Erythroblast (primary cell): Measurements from ENCODE around the gene LECT2.

ENCODE experiments used
- GATA1 ChIP-seq: IDR thresholded peaks from 2 replicates; pipeline ENCODE4 v1.6.1; 2011; ENCODE audit warnings: low read depth, mild to moderate bottlenecking, control low read depth, low read length, moderate library complexity
- POLR2A ChIP-seq: IDR thresholded peaks from 2 replicates; pipeline ENCODE4 v1.6.1; 2011; ENCODE audit warnings: mild to moderate bottlenecking, low read length

DNA sequence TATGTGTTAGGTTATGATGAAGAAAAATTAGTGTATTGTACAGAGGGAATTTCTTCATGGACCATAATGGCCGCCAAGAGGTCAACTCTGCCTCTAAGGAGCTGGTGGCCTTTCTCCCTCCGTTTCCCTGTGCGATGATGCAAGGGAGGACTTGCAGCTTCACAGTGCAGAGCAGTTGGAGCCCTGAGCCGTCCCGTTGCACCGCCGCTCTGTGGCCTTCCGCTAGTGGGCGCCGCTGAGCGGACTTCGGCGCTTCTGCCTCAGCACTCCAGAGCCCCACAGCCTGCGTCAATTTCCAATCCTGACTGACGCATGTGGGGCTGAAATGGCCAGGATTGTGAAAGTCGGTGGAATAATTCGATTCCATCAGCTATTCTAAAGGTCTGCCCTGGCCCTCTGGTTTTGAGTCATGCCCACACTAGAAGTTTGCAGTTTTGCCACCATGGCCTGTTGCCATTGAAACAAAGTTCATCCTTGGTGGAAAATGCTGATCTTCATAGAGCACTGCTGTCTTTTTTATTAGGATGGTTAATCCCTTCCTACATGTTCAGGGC is 22.7 kb upstream of the LECT2 start:
- TF ChIP-seq POLR2A (no peak), GATA1 (no peak)
